Measurements from ENCODE around the gene ARFGAP3. TPM values are rescaled to one million over a fixed set of nuclear protein-coding genes. Genes with fewer than 3 reads are reported as not detected.

The ARFGAP3 gene
- total RNA-seq, 1 experiment from 2014 or later, result 27.0 TPM

DNA sequence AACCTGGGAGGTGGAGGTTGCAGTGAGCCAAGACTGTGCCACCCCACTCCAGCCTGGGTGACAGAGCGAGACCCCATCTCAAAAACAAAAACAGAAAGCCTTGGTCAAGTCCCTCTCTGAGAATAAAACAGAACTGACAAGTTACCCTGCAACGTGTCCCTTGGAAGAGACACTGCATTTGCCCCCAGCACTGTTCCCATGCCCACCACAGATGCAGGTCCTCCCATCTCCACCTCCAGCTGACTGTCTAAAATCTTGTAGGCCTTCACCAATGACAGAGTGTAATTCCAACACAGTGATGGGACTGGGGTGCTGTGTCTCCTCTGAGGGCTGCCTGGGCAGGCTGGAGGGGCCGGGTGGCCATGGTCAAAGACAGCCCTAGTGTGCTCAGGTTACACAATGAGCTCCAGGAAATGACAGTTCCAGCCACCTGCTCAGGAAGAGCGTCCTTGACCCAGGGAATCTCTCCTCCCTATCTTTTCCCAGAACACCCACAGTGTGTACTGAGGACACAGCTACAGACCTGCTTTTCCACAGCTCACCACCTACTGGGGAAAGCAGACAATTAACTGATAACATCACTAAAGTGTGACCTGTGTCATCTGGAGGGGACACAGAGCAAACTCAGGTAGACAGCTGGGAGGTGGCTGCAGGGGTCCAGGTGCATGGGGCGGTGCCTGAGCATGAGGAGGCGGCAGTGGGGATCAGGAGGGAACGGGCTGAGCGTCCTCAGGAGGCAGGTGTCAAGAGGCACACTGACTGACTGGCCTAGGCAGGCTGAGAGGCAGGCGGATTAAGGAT, 56.4 kb downstream of the ARFGAP3 start:
- no peak overlapping the region for H3K27ac ChIP-seq (ENCODE audit: low read length)
- in situ Hi-C loops (cut with HindIII; ENCODE audit: low pct_unique_long_range_greater_than_20kb, low sequenced_read_pairs), result no loop called here
- TF ChIP-seq TCF7L2 (IDR thresholded peaks at IDR 0.05; ENCODE audit: low read depth, low read length), result no peak
- TF ChIP-seq, protein P1, sequence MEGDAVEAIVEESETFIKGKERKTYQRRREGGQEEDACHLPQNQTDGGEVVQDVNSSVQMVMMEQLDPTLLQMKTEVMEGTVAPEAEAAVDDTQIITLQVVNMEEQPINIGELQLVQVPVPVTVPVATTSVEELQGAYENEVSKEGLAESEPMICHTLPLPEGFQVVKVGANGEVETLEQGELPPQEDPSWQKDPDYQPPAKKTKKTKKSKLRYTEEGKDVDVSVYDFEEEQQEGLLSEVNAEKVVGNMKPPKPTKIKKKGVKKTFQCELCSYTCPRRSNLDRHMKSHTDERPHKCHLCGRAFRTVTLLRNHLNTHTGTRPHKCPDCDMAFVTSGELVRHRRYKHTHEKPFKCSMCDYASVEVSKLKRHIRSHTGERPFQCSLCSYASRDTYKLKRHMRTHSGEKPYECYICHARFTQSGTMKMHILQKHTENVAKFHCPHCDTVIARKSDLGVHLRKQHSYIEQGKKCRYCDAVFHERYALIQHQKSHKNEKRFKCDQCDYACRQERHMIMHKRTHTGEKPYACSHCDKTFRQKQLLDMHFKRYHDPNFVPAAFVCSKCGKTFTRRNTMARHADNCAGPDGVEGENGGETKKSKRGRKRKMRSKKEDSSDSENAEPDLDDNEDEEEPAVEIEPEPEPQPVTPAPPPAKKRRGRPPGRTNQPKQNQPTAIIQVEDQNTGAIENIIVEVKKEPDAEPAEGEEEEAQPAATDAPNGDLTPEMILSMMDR (IDR thresholded peaks at IDR 0.05), result no peak
- no peak overlapping the region for H3K4me3 ChIP-seq (ENCODE audit: low read depth in 2 of 2, low read length in 2 of 2)
- intact Hi-C loops (cut with micrococcal nuclease; ENCODE audit: unreplicated experiment), result no loop called here
- ChIA-PET CTCF (no interaction called here), POLR2A (interaction anchor here (0.5 kb wide), 1 partner anchor 18 kb away, joined by 13 read pairs; no protein-coding TSS in a partner anchor)
- DNase-seq (ENCODE audit: low read depth, low spot score) (no peak), ATAC-seq (no peak)
- no peaks in the 10 kb centered on the region for H3K36me3 ChIP-seq (ENCODE audit: control insufficient read depth, insufficient read depth, low read length)
- no TSS peak for BruUV-seq (replicated peaks)
- no peaks in the 10 kb centered on the region for H3K27me3 ChIP-seq (ENCODE audit: control insufficient read depth, insufficient read depth, low read length)
- H3K4me1 ChIP-seq (ENCODE audit: control insufficient read depth, insufficient read depth, low read length), result peaks cover under 1% of the 10 kb centered on the region; the same call in 1 of the 2 replicates
- H3K9me3 ChIP-seq (ENCODE audit: control insufficient read depth, insufficient read depth, low read depth, low read length), result no peaks in the 10 kb centered on the region

DNA sequence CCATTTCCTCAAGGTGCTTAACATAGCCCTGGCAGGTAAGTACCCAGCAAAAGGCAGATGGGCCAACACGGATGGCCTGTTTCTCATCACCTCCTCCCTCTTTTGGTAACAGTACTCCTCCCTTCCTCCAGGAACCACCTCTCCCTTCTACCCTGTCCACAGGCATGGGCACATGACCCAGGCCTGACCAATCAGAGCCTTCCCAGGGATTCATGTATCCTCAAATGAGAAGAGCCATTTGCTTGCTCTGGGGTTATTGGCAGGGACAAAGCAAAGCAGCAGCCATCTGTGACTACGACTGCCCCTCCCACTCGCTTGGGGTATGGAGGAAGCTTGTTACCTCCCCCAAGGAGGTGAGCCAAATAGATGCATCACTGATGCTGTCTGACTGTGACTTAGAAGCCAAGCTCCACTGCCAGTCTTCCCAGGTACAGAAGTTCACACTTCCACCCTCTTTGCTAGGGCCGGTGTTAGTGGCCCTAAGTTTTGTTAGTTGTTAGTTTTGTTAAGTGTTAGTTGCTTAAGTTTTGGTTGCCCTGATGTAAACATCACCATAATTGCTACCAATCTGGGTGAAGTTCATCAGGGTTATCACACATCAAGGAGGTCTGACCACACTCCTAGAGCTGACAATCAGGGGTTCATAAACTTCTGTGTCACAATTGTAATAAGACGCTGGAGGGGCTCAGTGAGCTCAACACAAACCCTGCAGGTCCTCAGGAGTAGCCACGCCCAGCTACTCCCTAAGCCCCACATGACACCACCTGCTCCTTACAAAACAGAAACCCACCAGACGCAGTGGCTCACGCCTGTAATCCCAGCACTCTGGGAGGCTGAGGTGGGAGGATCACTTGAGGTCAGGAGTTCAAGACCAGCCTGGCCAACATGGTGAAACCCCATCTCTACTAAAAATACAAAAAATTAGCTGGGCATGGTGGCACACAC, 57.3 kb downstream of the ARFGAP3 start:
- no peak for DNase-seq (ENCODE audit: low read depth, low spot score)
- in situ Hi-C loops (cut with HindIII; ENCODE audit: low pct_unique_long_range_greater_than_20kb, low sequenced_read_pairs), result no loop called here
- H3K9me3 ChIP-seq (ENCODE audit: control insufficient read depth, insufficient read depth, low read depth, low read length), result no peaks in the 10 kb centered on the region
- no peaks in the 10 kb centered on the region for H3K36me3 ChIP-seq (ENCODE audit: control insufficient read depth, insufficient read depth, low read length)
- H3K27ac ChIP-seq (ENCODE audit: low read length), result no peak overlapping the region
- TF ChIP-seq SIN3A (IDR thresholded peaks at IDR 0.05; ENCODE audit: borderline replicate concordance, insufficient read depth, low read depth, low read length), result no peak
- no peak for TF ChIP-seq TCF7L2 (IDR thresholded peaks at IDR 0.05; ENCODE audit: low read depth, low read length)
- TF ChIP-seq, protein P1 (IDR thresholded peaks at IDR 0.05), result no peak
- TF ChIP-seq, protein P2, sequence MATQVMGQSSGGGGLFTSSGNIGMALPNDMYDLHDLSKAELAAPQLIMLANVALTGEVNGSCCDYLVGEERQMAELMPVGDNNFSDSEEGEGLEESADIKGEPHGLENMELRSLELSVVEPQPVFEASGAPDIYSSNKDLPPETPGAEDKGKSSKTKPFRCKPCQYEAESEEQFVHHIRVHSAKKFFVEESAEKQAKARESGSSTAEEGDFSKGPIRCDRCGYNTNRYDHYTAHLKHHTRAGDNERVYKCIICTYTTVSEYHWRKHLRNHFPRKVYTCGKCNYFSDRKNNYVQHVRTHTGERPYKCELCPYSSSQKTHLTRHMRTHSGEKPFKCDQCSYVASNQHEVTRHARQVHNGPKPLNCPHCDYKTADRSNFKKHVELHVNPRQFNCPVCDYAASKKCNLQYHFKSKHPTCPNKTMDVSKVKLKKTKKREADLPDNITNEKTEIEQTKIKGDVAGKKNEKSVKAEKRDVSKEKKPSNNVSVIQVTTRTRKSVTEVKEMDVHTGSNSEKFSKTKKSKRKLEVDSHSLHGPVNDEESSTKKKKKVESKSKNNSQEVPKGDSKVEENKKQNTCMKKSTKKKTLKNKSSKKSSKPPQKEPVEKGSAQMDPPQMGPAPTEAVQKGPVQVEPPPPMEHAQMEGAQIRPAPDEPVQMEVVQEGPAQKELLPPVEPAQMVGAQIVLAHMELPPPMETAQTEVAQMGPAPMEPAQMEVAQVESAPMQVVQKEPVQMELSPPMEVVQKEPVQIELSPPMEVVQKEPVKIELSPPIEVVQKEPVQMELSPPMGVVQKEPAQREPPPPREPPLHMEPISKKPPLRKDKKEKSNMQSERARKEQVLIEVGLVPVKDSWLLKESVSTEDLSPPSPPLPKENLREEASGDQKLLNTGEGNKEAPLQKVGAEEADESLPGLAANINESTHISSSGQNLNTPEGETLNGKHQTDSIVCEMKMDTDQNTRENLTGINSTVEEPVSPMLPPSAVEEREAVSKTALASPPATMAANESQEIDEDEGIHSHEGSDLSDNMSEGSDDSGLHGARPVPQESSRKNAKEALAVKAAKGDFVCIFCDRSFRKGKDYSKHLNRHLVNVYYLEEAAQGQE (IDR thresholded peaks at IDR 0.05; ENCODE audit: insufficient read depth in 1 of 2, low read depth in 2 of 2, low read length in 1 of 2), result no peak
- no peak for ATAC-seq
- H3K4me3 ChIP-seq (ENCODE audit: low read depth in 2 of 2, low read length in 2 of 2), result no peak overlapping the region
- CTCF ChIA-PET, result no interaction called here
- intact Hi-C loops (cut with micrococcal nuclease; ENCODE audit: unreplicated experiment), result no loop called here
- POLR2A ChIA-PET, result no interaction called here
- no peaks in the 10 kb centered on the region for H3K27me3 ChIP-seq (ENCODE audit: control insufficient read depth, insufficient read depth, low read length)
- H3K4me1 ChIP-seq (ENCODE audit: control insufficient read depth, insufficient read depth, low read length), result no peaks in the 10 kb centered on the region
- BruUV-seq (replicated peaks), result no TSS peak
